ENCODE data around the gene BHLHE23. TPM values are rescaled to one million over a fixed set of nuclear protein-coding genes. Genes with fewer than 3 reads are reported as not detected.

Gene BHLHE23
- polyA plus RNA-seq, 1 experiment, result not detected

- TF ChIP-seq, protein P1, sequence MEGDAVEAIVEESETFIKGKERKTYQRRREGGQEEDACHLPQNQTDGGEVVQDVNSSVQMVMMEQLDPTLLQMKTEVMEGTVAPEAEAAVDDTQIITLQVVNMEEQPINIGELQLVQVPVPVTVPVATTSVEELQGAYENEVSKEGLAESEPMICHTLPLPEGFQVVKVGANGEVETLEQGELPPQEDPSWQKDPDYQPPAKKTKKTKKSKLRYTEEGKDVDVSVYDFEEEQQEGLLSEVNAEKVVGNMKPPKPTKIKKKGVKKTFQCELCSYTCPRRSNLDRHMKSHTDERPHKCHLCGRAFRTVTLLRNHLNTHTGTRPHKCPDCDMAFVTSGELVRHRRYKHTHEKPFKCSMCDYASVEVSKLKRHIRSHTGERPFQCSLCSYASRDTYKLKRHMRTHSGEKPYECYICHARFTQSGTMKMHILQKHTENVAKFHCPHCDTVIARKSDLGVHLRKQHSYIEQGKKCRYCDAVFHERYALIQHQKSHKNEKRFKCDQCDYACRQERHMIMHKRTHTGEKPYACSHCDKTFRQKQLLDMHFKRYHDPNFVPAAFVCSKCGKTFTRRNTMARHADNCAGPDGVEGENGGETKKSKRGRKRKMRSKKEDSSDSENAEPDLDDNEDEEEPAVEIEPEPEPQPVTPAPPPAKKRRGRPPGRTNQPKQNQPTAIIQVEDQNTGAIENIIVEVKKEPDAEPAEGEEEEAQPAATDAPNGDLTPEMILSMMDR (IDR thresholded peaks at IDR 0.05; ENCODE audit: low read depth, low read length), result no peak
- CTCF ChIA-PET, result no interaction called here
- Histone ChIP-seq H3K27me3 (ENCODE audit: control insufficient read depth, insufficient read depth, low read length) (peaks cover 26% of the 10 kb centered on the region), H3K4me3 (ENCODE audit: low read depth, low read length) (no peak overlapping the region), H3K9me3 (ENCODE audit: control insufficient read depth, insufficient read depth, low read length) (no peaks in the 10 kb centered on the region; the same call in 1 of the 2 replicates), H3K27ac (ENCODE audit: low read depth, low read length) (no peak overlapping the region)
- POLR2A ChIA-PET, result no interaction called here
- no peak for DNase-seq (ENCODE audit: low read depth, low spot score)
Observed at GRCh38 chr20:62986257-62986800, 20.4 kb downstream of the BHLHE23 start.

DNA sequence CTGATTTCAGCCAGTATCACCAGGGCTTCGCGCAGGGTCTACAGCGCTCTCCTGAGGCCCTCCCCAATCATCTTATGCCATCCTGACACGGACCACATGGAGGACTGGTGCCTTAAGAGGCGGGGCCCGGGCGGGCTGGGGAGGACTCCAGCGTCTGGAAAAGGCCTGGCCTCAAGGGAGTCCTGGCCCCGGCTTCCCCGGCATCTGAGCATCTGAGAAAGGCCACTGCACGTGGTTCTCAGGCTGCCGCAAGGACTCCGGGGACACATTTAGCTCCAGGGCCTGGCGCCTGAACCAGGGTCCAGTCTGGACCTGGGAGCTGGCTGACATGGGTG, 21.4 kb downstream of the BHLHE23 start:
- H3K9me3 ChIP-seq (ENCODE audit: control insufficient read depth, insufficient read depth, low read length), result no peaks in the 10 kb centered on the region; the same call in 1 of the 2 replicates
- no peak for DNase-seq (ENCODE audit: low read depth, low spot score)
- no peak overlapping the region for H3K4me3 ChIP-seq (ENCODE audit: low read depth, low read length)
- TF ChIP-seq, protein P1 (IDR thresholded peaks at IDR 0.05; ENCODE audit: low read depth, low read length), result no peak
- peaks cover 28% of the 10 kb centered on the region for H3K27me3 ChIP-seq (ENCODE audit: control insufficient read depth, insufficient read depth, low read length)
- ChIA-PET POLR2A (no interaction called here), CTCF (no interaction called here)
- no peak overlapping the region for H3K27ac ChIP-seq (ENCODE audit: low read depth, low read length)

GRCh38 chr20:62984666-62985443, 21.9 kb downstream of the BHLHE23 start:
- H3K27ac ChIP-seq (ENCODE audit: low read depth, low read length), result no peak overlapping the region
- H3K4me3 ChIP-seq (ENCODE audit: low read depth, low read length), result no peak overlapping the region
- DNase-seq (ENCODE audit: low read depth, low spot score), result no peak
- H3K27me3 ChIP-seq (ENCODE audit: control insufficient read depth, insufficient read depth, low read length), result peaks cover 34% of the 10 kb centered on the region
- POLR2A ChIA-PET, result no interaction called here
- H3K9me3 ChIP-seq (ENCODE audit: control insufficient read depth, insufficient read depth, low read length), result no peaks in the 10 kb centered on the region; the same call in 1 of the 2 replicates
- TF ChIP-seq, protein P1 (IDR thresholded peaks at IDR 0.05; ENCODE audit: low read depth, low read length), result no peak
- CTCF ChIA-PET, result interaction anchor here (1.6 kb wide), 1 partner anchor 12 kb away, joined by 7 read pairs; no protein-coding TSS in a partner anchor

- POLR2A ChIA-PET, result no interaction called here
- CTCF ChIA-PET, result interaction anchor here (1.6 kb wide), 1 partner anchor 11 kb away, joined by 7 read pairs; no protein-coding TSS in a partner anchor
- DNase-seq (ENCODE audit: low read depth, low spot score), result no peak
- Histone ChIP-seq H3K27me3 (ENCODE audit: control insufficient read depth, insufficient read depth, low read length) (peaks cover 50% of the 10 kb centered on the region), H3K27ac (ENCODE audit: low read depth, low read length) (no peak overlapping the region), H3K9me3 (ENCODE audit: control insufficient read depth, insufficient read depth, low read length) (no peaks in the 10 kb centered on the region; the same call in 1 of the 2 replicates), H3K4me3 (ENCODE audit: low read depth, low read length) (no peak overlapping the region)
- TF ChIP-seq, protein P1 (IDR thresholded peaks at IDR 0.05; ENCODE audit: low read depth, low read length), result no peak
Observed at GRCh38 chr20:62983210-62983609, 23.6 kb downstream of the BHLHE23 start.

Data from AG04450 (cell line).